H9 (cell line): ENCODE measurements around the gene ABCB6. TPM values are rescaled to one million over a fixed set of nuclear protein-coding genes. Genes with fewer than 3 reads are reported as not detected.

Source experiments
- DNase-seq: peaks from one replicate; pipeline ENCODE4 v3.0.0-alpha.2; 2017
- H2AFZ ChIP-seq: one replicate; pipeline ENCODE4 v1.6.1; 2013; ENCODE audit warnings: mild to moderate bottlenecking, low read length, control low read depth, moderate library complexity
- H2AK5ac ChIP-seq: 2 replicates; pipeline ENCODE4 v1.6.1; 2013; ENCODE audit warnings: low read length, control low read depth, mixed read lengths; ENCODE audit not compliant: insufficient read length
- H2BK120ac ChIP-seq: one replicate; pipeline ENCODE4 v1.6.1; 2013; ENCODE audit warnings: low read depth, mild to moderate bottlenecking, low read length, control low read depth, inconsistent platforms; ENCODE audit not compliant: poor library complexity, severe bottlenecking
- H2BK12ac ChIP-seq: 2 replicates; pipeline ENCODE4 v1.6.1; 2013; ENCODE audit warnings: low read length, control low read depth, mixed read lengths, low read depth; ENCODE audit not compliant: insufficient read length
- H2BK15ac ChIP-seq: 2 replicates; pipeline ENCODE4 v1.6.1; 2013; ENCODE audit warnings: low read depth, low read length, control low read depth
- H2BK20ac ChIP-seq: one replicate; pipeline ENCODE4 v1.6.1; 2013; ENCODE audit warnings: low read depth, mild to moderate bottlenecking, low read length, control low read depth, inconsistent platforms; ENCODE audit not compliant: poor library complexity, severe bottlenecking
- H2BK5ac ChIP-seq: 2 replicates; pipeline ENCODE4 v1.6.1; 2013; ENCODE audit warnings: low read length, control low read depth, mixed read lengths; ENCODE audit not compliant: insufficient read length
- H3K14ac ChIP-seq: 2 replicates; pipeline ENCODE4 v1.6.1; 2013; ENCODE audit warnings: low read length, control low read depth; ENCODE audit not compliant: insufficient read depth
- H3K18ac ChIP-seq: 2 replicates; pipeline ENCODE4 v1.6.1; 2013; ENCODE audit warnings: low read depth, mild to moderate bottlenecking, mixed read lengths, low read length, control low read depth; ENCODE audit not compliant: insufficient read length
- H3K23ac ChIP-seq: 2 replicates; pipeline ENCODE4 v1.6.1; 2013; ENCODE audit warnings: low read length, control low read depth, mixed read lengths, low read depth; ENCODE audit not compliant: insufficient read length
- H3K23me2 ChIP-seq: 2 replicates; pipeline ENCODE4 v1.6.1; 2013; ENCODE audit warnings: low read depth, mild to moderate bottlenecking, mixed read lengths, low read length, control low read depth; ENCODE audit not compliant: insufficient read length, poor library complexity, severe bottlenecking
- H3K27ac ChIP-seq: 2 replicates; pipeline ENCODE4 v1.5.1; 2013; ENCODE audit warnings: low read length, control low read depth, mixed read lengths, low read depth; ENCODE audit not compliant: insufficient read length
- H3K27me3 ChIP-seq: 2 replicates; pipeline ENCODE4 v1.6.1; 2013; ENCODE audit warnings: low read length, control low read depth, inconsistent platforms; ENCODE audit not compliant: insufficient read depth
- H3K4ac ChIP-seq: 2 replicates; pipeline ENCODE4 v1.6.1; 2013; ENCODE audit warnings: low read depth, mild to moderate bottlenecking, control low read depth, inconsistent platforms, low read length, moderate library complexity
- H3K4me1 ChIP-seq: 2 replicates; pipeline ENCODE4 v1.6.1; 2013; ENCODE audit warnings: low read length, control low read depth, inconsistent platforms; ENCODE audit not compliant: insufficient read depth
- H3K4me2 ChIP-seq: 2 replicates; pipeline ENCODE4 v1.6.1; 2013; ENCODE audit warnings: low read length, control low read depth, mixed read lengths; ENCODE audit not compliant: insufficient read length, insufficient read depth
- H3K56ac ChIP-seq: 2 replicates; pipeline ENCODE4 v1.6.1; 2013; ENCODE audit warnings: low read depth, mild to moderate bottlenecking, mixed read lengths, low read length, control low read depth; ENCODE audit not compliant: insufficient read length
- H3K79me1 ChIP-seq: 2 replicates; pipeline ENCODE4 v1.6.1; 2013; ENCODE audit warnings: low read depth, mild to moderate bottlenecking, moderate library complexity, low read length, control low read depth, inconsistent platforms; ENCODE audit not compliant: insufficient read depth, poor library complexity, severe bottlenecking
- H3K79me2 ChIP-seq: 2 replicates; pipeline ENCODE4 v1.6.1; 2013; ENCODE audit warnings: low read length, control low read depth, inconsistent platforms; ENCODE audit not compliant: insufficient read depth
- H3K9ac ChIP-seq: 2 replicates; pipeline ENCODE4 v1.6.1; 2013; ENCODE audit warnings: low read length, control low read depth, mixed read lengths; ENCODE audit not compliant: insufficient read length; ENCODE audit errors: extremely low read depth
- H3K9me3 ChIP-seq: one replicate; pipeline ENCODE4 v1.6.1; 2013; ENCODE audit warnings: low read depth, low read length, inconsistent platforms; ENCODE audit not compliant: control insufficient read depth
- H3T11ph ChIP-seq: one replicate; pipeline ENCODE4 v1.6.1; 2013; ENCODE audit warnings: mild to moderate bottlenecking, low read length, control low read depth, inconsistent platforms
- H4K20me1 ChIP-seq: one replicate; pipeline ENCODE4 v1.6.1; 2013; ENCODE audit not compliant: control insufficient read depth, insufficient read length, insufficient read depth
- H4K5ac ChIP-seq: 2 replicates; pipeline ENCODE4 v1.6.1; 2013; ENCODE audit warnings: low read depth, mild to moderate bottlenecking, mixed read lengths, low read length, control low read depth; ENCODE audit not compliant: insufficient read length
- H4K8ac ChIP-seq: replicated peaks from 2 replicates; pipeline ENCODE4 v1.6.1; 2013; ENCODE audit warnings: low read length, control low read depth, mixed read lengths, low read depth; ENCODE audit not compliant: insufficient read length
- H4K91ac ChIP-seq: 2 replicates; pipeline ENCODE4 v1.6.1; 2013; ENCODE audit warnings: low read depth, mild to moderate bottlenecking, moderate library complexity, mixed read lengths, low read length, control low read depth; ENCODE audit not compliant: insufficient read length
- H3K27ac Mint-ChIP-seq, 3 experiments: 2 replicates in 2 of 3; 3 replicates in 1 of 3; pipeline ENCODE4 v1.8.0; 2020 to 2021; ENCODE audit warnings: mixed read lengths in 3 of 3, mild to moderate bottlenecking in 1 of 3, moderate library complexity in 1 of 3
- H3K27me3 Mint-ChIP-seq: 2 replicates; pipeline ENCODE4 v1.8.0; 2021; ENCODE audit warnings: low read depth, mild to moderate bottlenecking, moderate library complexity, mixed read lengths
- H3K36me3 Mint-ChIP-seq, 3 experiments: 2 replicates in 2 of 3; 3 replicates in 1 of 3; pipeline ENCODE4 v1.8.0; 2020 to 2021; ENCODE audit warnings: low read depth in 3 of 3, mixed read lengths in 3 of 3; ENCODE audit not compliant: insufficient read depth in 1 of 3
- H3K4me1 Mint-ChIP-seq, 2 experiments: 2 replicates each; pipeline ENCODE4 v1.8.0; 2020; ENCODE audit warnings: mixed read lengths in 2 of 2
- H3K4me3 Mint-ChIP-seq, 2 experiments: 2 replicates in 1 of 2; 3 replicates in 1 of 2; pipeline ENCODE4 v1.8.0; 2020 to 2021; ENCODE audit warnings: mild to moderate bottlenecking in 2 of 2, mixed read lengths in 2 of 2, moderate library complexity in 1 of 2
- H3K9me3 Mint-ChIP-seq, 2 experiments: 2 replicates in 1 of 2; 3 replicates in 1 of 2; pipeline ENCODE4 v1.8.0; 2020; ENCODE audit warnings: mild to moderate bottlenecking in 2 of 2, mixed read lengths in 2 of 2, moderate library complexity in 1 of 2
- WGBS: extraction: QIAGEN DNeasy Blood & Tissue Kit; methylation state at CpG from one replicate; pipeline ENCODE4 v1.1.7; 2013; ENCODE audit warnings: missing lambda C conversion rate, low lambda C conversion rate, mixed read lengths; ENCODE audit not compliant: insufficient read length; ENCODE audit errors: extremely low coverage; 5-methylcytosine and 5-hydroxymethylcytosine counted together
- total RNA-seq: library from RNA; stranded (reverse); gene quantifications from 2 replicates; pipeline ENCODE4 v1.2.1, GENCODE V29; 2021
- TF ChIP-seq, protein P1 (sequence below): fragments of 200-600 bp; sonication (generic); conservative IDR thresholded peaks from 3 replicates; pipeline ENCODE4 v1.8.0; 2021; ENCODE audit warnings: antibody characterized with exemption, mild to moderate bottlenecking

The ABCB6 gene
- total RNA-seq, 1 experiment from 2014 or later: 46.4 TPM

- Mint-ChIP-seq H3K9me3 (peaks cover under 1% of the 10 kb centered on the region in 2 experiments; a peak in 3 of 5 replicates), H3K27me3 (peaks cover 1% of the 10 kb centered on the region), H3K27ac (peak overlapping the region in 1 of 3 experiments; percentile 48; a peak in 1 of 7 replicates), H3K36me3 (peaks cover 12 to 67% (median 53%) of the 10 kb centered on the region in 3 experiments), H3K4me1 (peaks cover 8 to 13% of the 10 kb centered on the region in 2 experiments), H3K4me3 (no peak overlapping the region)
- TF ChIP-seq, protein P1, sequence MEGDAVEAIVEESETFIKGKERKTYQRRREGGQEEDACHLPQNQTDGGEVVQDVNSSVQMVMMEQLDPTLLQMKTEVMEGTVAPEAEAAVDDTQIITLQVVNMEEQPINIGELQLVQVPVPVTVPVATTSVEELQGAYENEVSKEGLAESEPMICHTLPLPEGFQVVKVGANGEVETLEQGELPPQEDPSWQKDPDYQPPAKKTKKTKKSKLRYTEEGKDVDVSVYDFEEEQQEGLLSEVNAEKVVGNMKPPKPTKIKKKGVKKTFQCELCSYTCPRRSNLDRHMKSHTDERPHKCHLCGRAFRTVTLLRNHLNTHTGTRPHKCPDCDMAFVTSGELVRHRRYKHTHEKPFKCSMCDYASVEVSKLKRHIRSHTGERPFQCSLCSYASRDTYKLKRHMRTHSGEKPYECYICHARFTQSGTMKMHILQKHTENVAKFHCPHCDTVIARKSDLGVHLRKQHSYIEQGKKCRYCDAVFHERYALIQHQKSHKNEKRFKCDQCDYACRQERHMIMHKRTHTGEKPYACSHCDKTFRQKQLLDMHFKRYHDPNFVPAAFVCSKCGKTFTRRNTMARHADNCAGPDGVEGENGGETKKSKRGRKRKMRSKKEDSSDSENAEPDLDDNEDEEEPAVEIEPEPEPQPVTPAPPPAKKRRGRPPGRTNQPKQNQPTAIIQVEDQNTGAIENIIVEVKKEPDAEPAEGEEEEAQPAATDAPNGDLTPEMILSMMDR: no peak
- H2BK15ac ChIP-seq: no peak overlapping the region
- H2AK5ac ChIP-seq: no peak overlapping the region
- no peak overlapping the region for H4K91ac ChIP-seq
- H3K14ac ChIP-seq: no peak overlapping the region
- H3K18ac ChIP-seq: no peak overlapping the region
- H3K4me2 ChIP-seq: no peak overlapping the region
- H3K4ac ChIP-seq: no peak overlapping the region
- peaks cover 4% of the 10 kb centered on the region for H3K23me2 ChIP-seq
- no peaks in the 10 kb centered on the region for H3K27me3 ChIP-seq
- H3K9ac ChIP-seq: no peak overlapping the region
- H3K9me3 ChIP-seq: no peaks in the 10 kb centered on the region
- H2BK120ac ChIP-seq: no peak overlapping the region
- no peak overlapping the region for H4K5ac ChIP-seq
- H4K8ac ChIP-seq: no peak overlapping the region
- no peak overlapping the region for H2BK20ac ChIP-seq
- no peak overlapping the region for H2BK12ac ChIP-seq
- WGBS: no CpG with 5 or more reads among the region's 18 CpGs
- H3K79me2 ChIP-seq: no peaks in the 10 kb centered on the region
- no peaks in the 10 kb centered on the region for H4K20me1 ChIP-seq
- DNase-seq: no peak
- no peak overlapping the region for H3T11ph ChIP-seq
- H3K4me1 ChIP-seq: no peaks in the 10 kb centered on the region
- no peak overlapping the region for H2BK5ac ChIP-seq
- H2AFZ ChIP-seq: no peak overlapping the region
- no peaks in the 10 kb centered on the region for H3K79me1 ChIP-seq
- no peak overlapping the region for H3K27ac ChIP-seq
- no peak overlapping the region for H3K23ac ChIP-seq
- H3K56ac ChIP-seq: no peak overlapping the region
Measured at GRCh38 chr2:219209236-219210195, 9.2 kb downstream of the ABCB6 start.
